MG63 (cell line): Measurements from ENCODE around the gene PRKN. TPM values are rescaled to one million over a fixed set of nuclear protein-coding genes. Genes with fewer than 3 reads are reported as not detected.

ENCODE experiments used
- DNase-seq: peaks from one replicate; pipeline ENCODE4 v3.0.0-alpha.2; 2020
- H3K27me3 ChIP-seq: fragments of 250-450 bp; sonication (Bioruptor Pico); 2 replicates; pipeline ENCODE4 v1.5.1; 2020; ENCODE audit warnings: mild to moderate bottlenecking, moderate library complexity
- H3K36me3 ChIP-seq: fragments of 250-450 bp; sonication (Bioruptor Pico); 2 replicates; pipeline ENCODE4 v1.5.1; 2020; ENCODE audit warnings: mild to moderate bottlenecking, moderate library complexity
- H3K4me3 ChIP-seq: fragments of 250-450 bp; sonication (Bioruptor Pico); 2 replicates; pipeline ENCODE4 v1.5.1; 2020; ENCODE audit warnings: mild to moderate bottlenecking, moderate library complexity
- H3K9me3 ChIP-seq: fragments of 250-450 bp; sonication (Bioruptor Pico); 2 replicates; pipeline ENCODE4 v1.5.1; 2020; ENCODE audit warnings: mild to moderate bottlenecking, moderate library complexity
- total RNA-seq: library from RNA; depleted of rRNA; stranded (reverse); fragments of >200 nt; shearing (Covaris generic); gene quantifications from 2 replicates; pipeline ENCODE4 v1.2.3, GENCODE V29; 2014; ENCODE audit warnings: low replicate concordance

Gene PRKN
- total RNA-seq, 1 experiment from 2014 or later, result not detected

DNA sequence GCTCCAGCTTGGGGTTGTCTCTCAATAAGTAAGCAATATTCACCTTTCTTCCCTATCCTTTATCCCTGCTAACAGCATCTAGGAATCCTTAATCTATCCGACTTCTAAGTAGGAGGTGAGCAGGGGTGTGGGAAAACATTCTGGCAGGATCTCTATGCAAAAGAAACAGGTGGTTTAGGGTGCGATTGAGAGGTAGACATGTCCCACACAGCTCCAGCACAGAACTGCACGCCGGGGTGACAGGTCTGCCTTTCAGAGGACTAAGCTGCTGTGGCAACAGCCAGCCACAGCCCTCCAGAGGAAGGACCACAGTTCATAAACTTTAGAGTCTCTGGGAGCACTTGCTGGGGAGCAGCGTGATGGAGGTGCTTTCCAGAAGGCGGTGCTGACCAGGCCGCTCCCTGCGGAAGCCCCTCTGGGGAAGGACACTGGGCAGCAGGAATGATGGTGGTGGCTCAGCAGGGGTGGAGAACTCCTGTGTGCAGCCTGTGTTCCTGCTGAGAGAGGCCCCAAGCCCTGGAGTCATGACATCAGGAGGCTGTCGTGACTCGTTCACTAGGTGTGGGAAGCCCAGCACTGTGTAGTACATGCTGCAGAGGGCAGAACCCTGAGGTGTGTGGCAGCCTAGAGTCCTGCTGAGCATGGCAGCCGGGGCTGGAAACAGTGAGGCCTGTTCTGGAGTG, 509.6 kb downstream of the PRKN start:
- no peaks in the 10 kb centered on the region for H3K27me3 ChIP-seq
- no peak for DNase-seq
- H3K4me3 ChIP-seq, result no peak overlapping the region
- H3K36me3 ChIP-seq, result no peaks in the 10 kb centered on the region
- no peaks in the 10 kb centered on the region for H3K9me3 ChIP-seq

DNA sequence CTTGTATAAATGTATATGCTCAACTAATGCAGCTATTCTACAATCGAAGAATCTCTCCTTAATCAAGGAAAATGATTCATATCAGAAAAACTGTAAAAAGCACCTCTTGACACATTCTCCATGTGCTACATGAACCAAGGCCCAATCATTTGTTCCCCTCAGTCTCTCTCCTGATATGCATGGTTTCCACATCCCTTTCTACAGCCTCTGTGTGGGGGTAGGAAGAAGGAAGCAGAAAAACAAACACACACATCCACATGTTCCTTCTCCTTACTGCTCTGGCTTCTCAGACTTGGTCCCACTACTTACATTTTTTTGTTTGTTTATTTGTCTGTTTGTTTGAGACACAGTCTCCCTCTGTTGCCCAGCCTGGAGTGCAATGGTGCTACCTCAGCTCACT, 510.5 kb downstream of the PRKN start:
- Histone ChIP-seq H3K27me3 (no peaks in the 10 kb centered on the region), H3K36me3 (no peaks in the 10 kb centered on the region), H3K9me3 (no peaks in the 10 kb centered on the region), H3K4me3 (no peak overlapping the region)
- DNase-seq, result no peak

DNA sequence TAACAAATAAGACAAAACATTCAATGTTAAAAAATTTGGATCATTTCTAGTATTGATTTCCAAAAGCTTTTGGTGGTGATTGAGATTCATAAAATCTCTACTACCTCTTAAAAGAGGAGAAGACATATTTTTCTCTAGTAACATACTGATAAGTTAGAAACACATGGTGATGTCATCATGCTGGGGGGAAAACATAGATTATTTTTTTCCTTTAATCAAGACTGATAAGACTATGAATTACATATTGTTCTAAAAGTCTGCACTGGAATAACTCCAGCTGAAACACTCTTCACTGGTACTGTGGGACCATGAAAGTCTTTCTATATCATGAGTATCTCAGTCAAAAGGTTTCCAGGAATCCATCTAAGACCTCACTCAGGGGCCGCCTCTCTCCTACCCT, 515.8 kb downstream of the PRKN start:
- Histone ChIP-seq H3K27me3 (no peaks in the 10 kb centered on the region), H3K36me3 (no peaks in the 10 kb centered on the region)
- DNase-seq, result no peak

DNA sequence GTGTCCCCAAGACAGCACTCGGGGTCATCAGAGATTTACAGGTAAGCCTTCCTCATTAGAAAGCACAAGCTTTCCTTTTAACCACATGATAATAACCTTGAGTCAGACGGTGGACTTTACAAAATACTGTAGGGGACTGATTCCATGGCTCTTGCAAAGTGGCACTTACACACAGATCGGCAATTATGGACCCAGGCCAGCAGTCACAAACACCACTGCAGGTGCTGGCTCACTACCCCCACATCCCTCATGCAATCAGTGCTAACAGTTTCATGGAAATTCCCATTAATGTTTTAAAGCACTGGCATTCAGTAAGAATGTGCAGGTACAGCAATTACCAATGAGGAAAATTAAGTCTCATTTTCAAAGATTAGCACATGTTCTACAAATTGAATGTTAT, 516.5 kb downstream of the PRKN start:
- no peak overlapping the region for H3K4me3 ChIP-seq
- no peak for DNase-seq
- no peaks in the 10 kb centered on the region for H3K9me3 ChIP-seq
- H3K36me3 ChIP-seq, result no peaks in the 10 kb centered on the region
- H3K27me3 ChIP-seq, result no peaks in the 10 kb centered on the region

More for the DNA sequence above, 515.8 kb downstream of the PRKN start:
- Histone ChIP-seq H3K4me3 (no peak overlapping the region), H3K9me3 (no peaks in the 10 kb centered on the region)

DNA sequence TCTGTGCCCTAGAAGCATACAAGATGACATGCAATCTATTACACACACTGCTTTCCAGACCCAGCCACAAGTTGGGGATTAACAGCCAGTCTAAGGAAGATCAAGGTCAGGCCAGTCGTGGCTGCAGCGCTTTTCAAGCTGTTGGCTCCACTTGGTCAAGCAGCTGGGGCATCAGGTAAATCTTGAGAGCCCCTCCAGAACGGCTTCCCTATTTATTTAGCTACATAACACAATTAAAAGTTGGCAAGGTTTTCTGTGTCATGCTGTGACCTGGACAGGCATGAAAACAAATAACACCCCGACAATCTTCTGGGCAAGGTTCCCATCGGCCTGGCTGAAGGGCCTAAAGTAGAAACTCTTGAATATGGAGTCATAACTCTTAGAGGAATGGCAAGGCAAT, 524.3 kb downstream of the PRKN start:
- H3K27me3 ChIP-seq, result no peaks in the 10 kb centered on the region
- H3K4me3 ChIP-seq, result no peak overlapping the region
- no peaks in the 10 kb centered on the region for H3K36me3 ChIP-seq
- no peaks in the 10 kb centered on the region for H3K9me3 ChIP-seq
- DNase-seq, result no peak

DNA sequence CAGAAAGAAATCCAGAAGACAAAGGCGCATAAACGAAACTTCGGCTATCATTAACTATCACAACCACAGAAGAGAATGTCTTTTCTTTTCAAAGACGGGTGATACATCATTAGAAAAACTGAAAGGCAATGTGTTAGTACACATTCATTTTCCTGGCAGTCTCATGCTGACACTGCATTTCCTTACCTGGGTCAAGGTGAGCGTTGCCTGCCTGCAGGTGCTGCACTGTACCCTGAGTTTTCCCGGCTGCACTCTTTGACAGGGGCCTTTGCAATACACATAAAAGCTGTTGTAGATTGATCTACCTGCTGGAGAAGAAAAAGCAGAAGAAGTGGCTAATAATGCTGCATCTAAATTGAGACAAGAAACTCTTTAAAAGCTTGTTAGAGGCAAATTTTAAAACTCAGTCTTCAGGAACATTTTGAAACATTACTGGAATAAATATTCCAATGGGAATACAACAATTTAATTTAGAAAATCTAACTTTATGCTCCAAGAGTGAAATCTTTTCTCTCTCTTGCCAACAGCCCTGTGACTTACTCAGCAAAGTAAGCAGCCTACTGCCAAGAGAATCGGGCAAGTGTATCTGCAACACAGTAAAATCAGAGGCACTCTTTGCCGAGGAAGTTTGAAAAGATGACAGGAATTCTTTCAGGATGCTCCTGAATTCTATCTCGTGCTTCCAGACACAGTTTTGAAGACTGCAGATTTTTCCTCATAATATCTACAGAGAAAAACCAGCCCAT, 526.4 kb downstream of the PRKN start:
- Histone ChIP-seq H3K36me3 (no peaks in the 10 kb centered on the region), H3K4me3 (no peak overlapping the region), H3K9me3 (no peaks in the 10 kb centered on the region), H3K27me3 (no peaks in the 10 kb centered on the region)
- no peak for DNase-seq

DNA sequence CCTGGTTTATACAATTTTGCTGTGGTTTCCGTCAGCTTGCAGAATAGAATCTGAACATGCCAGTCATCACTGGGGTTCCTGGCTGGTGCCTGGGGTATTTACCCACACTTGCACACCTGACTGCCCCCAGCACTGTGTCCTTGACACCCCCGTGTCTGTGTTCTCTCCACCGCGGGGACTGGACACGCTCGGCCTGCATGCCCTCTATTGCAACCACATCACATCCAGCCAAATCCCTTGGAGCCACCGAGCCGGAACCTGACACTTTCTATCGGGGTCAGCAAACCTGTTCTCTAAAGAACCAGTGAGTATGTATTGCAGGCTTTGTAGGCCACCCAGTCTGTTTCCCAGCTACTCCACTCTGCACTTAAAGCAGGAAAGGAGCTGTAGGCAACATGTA, 527.5 kb downstream of the PRKN start:
- DNase-seq, result no peak
- no peak overlapping the region for H3K4me3 ChIP-seq

DNA sequence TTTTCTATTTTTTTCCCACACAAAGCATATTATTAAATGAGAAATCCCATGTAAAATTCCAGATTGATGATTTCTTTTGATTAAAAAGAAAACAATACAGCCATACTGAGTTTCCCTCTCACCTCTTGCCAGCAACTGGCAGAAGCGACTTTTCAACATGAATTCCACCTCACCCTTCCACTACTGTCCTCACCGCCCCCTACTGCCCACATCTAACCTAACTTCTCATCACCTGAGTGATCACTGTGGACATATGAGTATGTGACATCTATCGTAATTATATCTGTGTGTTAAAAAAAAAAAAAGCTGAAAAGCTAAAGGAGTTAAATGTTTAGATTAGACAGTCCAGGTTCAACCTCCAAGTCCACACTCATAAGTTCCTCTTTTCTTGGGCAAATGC, 528.6 kb downstream of the PRKN start:
- Histone ChIP-seq H3K4me3 (no peak overlapping the region), H3K27me3 (no peaks in the 10 kb centered on the region), H3K9me3 (no peaks in the 10 kb centered on the region), H3K36me3 (no peaks in the 10 kb centered on the region)
- DNase-seq, result no peak

More for the DNA sequence above, 527.5 kb downstream of the PRKN start:
- no peaks in the 10 kb centered on the region for H3K36me3 ChIP-seq
- H3K27me3 ChIP-seq, result no peaks in the 10 kb centered on the region
- H3K9me3 ChIP-seq, result no peaks in the 10 kb centered on the region

DNA sequence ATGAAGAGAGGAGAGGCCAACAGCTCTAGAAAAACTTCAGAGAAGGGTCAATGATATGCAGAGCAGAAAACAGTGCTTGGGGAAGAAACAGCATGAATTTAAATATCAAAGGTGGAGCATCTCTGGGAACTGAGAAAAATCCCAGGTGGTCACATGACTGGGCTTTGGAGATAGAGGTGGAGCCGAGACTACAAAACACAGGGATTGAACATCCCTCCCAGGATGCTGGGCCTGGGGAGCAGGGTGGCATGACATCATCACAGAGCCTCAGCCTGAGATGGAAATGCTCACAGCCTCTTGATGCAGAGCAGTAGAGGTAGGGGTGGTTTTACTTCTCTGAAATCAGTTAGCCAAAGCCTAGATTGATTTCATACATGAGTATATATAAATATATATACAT, 529.5 kb downstream of the PRKN start:
- Histone ChIP-seq H3K9me3 (no peaks in the 10 kb centered on the region), H3K27me3 (no peaks in the 10 kb centered on the region), H3K4me3 (no peak overlapping the region), H3K36me3 (no peaks in the 10 kb centered on the region)
- DNase-seq, result no peak

DNA sequence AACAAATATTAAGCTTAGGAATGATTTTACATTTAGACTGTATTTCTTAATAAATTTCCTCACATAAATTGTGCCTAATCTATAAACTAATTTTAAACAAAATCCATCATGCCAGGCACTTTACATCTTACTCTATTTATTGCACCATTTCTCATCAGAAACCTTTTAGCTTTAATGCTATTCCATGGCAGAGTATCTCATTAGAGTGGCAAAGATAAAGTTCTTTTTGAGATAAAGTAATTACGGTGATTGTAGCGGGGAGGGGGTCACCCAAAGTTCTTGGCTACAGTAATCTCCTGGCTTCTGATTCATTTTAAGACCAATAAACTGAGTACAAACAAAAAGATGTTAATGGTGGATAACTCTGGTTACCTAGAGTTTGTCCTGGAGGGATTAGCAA, 532.1 kb downstream of the PRKN start:
- H3K4me3 ChIP-seq, result no peak overlapping the region
- no peaks in the 10 kb centered on the region for H3K9me3 ChIP-seq
- no peak for DNase-seq
- H3K27me3 ChIP-seq, result no peaks in the 10 kb centered on the region
- no peaks in the 10 kb centered on the region for H3K36me3 ChIP-seq

DNA sequence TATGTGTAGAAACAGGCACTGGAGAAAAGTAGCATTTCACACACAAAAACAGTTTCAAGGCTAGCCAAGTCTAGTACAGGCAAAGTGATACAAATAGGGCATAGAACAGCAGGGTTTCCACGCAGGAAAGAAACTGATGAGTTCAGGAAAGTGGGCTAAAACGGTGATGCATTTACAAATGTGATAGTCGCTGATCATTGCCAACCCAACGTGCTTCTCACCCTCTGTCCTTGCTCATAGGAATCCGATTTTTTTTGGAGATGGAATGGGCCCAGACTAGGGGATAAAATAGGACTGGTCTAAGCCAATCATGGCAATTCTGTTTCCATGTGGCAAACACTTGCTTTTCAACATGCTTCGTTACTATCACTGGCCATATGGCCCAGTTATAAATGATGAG, 536.6 kb downstream of the PRKN start:
- no peak overlapping the region for H3K4me3 ChIP-seq
- H3K36me3 ChIP-seq, result no peaks in the 10 kb centered on the region
- H3K9me3 ChIP-seq, result no peaks in the 10 kb centered on the region
- no peaks in the 10 kb centered on the region for H3K27me3 ChIP-seq
- no peak for DNase-seq

DNA sequence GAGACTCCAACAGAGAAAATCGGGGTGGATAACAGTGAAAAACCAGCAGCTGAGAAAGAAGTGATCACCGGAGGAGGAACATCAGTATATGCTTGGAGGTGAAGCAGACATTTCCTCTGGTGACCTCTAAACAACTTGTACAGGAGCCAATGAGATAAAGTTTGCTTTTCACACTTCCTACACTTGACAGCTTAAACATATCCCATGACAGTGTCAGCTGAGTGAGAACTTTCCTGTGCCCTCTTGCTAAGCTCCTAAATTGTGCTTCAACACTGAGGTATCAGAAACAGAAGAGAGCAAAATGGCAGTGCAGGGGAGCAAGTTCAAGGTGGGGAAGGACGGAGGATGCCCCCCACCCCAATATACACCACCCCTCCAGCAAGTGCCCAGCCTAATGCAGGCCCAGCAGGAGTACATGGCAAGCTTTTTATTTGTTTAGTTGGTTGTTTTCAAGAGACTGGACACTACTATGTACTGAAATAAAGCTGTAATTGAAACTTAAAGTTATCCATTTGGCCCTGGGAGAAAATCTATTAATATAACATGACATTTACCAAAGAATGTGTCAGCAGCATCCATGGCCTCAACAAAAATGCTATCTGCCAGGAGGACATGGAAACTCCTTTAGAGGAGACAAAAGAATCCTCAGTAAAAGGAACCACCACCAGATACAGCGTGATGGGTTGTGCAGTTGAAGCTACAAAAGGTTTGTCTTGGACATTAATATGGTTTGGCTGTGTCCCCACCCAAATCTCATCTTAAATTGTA, 540.2 kb downstream of the PRKN start:
- no peak for DNase-seq
- Histone ChIP-seq H3K27me3 (no peaks in the 10 kb centered on the region), H3K4me3 (no peak overlapping the region), H3K9me3 (no peaks in the 10 kb centered on the region), H3K36me3 (no peaks in the 10 kb centered on the region)

DNA sequence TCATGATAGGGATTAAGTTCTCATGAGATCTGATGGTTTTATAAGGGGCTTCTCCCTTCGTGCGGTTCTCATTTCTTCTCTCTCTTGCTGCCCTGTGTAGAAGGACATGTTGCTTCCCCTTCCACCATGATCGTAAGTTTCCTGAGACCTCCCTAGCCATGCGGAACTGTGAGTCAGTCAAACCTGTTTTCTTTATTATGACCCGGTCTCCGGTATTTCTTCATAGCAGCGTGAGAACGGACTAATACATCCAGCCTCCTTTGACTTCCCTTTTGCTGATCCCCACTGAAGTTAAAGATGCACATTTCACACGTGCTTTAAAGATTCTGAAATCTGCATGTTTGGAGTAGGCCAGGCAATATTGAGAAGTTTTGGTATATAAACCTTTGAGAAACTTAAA, 543.1 kb downstream of the PRKN start:
- Histone ChIP-seq H3K9me3 (no peaks in the 10 kb centered on the region), H3K27me3 (no peaks in the 10 kb centered on the region), H3K4me3 (no peak overlapping the region), H3K36me3 (no peaks in the 10 kb centered on the region)
- no peak for DNase-seq

DNA sequence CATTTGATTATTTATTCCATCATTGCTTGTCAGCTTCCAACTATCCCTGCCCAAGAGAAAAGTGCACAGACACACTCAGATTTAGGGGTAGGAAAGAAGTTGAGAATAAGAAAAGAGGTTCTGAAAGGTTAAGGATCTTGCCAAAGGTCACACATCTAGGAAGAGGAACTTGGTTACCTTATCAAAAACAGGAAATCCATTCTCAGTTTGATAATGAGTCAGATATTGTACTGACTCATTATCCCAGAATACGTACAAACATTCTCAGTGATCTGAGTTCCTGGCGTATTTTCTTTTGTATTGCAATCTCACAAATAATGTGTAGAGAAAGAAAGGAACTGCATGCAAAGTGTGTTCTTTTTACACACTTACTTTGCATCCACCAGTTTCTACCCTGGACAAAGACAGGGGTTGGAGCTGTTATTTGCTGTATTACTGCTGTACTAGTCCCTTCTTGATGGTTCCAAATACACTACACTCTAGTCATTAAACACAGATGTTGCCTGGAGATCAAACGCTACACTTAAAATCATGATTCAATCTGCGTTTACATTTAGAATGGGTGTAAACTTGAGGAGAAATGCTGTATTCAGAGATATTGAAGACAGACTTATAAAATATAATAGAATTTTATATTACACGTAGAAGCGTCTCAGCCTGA, 545.7 kb downstream of the PRKN start:
- no peaks in the 10 kb centered on the region for H3K36me3 ChIP-seq
- no peaks in the 10 kb centered on the region for H3K9me3 ChIP-seq
- no peaks in the 10 kb centered on the region for H3K27me3 ChIP-seq
- H3K4me3 ChIP-seq, result no peak overlapping the region
- no peak for DNase-seq

DNA sequence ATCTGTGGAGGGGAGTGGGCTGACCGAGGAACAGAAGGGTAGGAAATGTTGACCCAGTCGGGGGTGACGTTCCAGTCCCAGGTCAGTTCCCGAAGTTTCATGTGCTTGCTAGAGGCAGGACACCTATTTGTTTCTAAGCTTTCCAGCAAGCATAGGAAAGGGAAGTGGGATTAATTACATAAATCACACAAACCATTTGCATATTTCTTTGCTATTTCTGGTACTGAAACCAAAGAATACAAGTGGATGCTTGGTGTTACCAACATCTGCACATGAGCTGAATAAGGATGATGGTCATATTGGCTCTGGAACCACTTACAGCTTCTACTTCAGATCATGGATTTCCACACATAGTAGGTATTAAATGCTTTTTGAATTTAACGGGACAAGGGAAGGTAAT, 546.5 kb downstream of the PRKN start:
- Histone ChIP-seq H3K36me3 (no peaks in the 10 kb centered on the region), H3K27me3 (no peaks in the 10 kb centered on the region), H3K4me3 (no peak overlapping the region), H3K9me3 (no peaks in the 10 kb centered on the region)
- no peak for DNase-seq

DNA sequence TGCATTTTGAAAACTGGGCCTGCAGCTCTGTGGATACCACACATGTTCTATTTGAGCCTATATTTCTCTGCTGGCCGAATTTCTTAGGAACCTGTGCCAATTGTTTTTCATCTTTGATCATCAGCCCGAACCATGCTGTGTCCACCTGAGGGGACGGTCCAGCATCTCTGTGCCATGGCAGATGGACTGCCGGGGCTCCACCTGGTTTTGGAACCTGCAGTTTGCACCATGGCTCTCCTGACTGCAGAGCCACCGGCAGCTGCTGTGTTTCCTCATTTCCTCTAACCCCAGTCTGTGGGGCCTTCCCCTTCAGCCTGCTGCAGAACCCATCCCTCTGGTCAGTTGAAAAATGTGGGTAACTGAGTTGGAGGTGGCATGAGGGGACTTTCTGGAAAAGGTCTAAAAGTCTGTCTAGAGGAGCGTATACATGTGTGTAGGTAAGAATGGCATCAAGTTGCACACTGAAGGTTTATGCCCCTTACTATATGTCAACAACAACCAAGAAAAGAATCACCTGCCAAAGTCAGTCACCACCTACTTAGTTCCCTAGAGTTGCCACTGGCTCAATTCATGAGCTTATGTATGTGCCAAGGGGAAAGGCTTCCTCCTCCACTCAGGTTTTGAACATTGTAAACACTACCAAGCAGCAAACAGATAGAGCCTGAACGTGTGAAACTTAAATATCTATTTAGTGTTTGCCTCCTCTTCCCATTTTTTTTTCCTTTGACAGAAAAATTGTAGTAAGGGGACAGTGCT, 548.2 kb downstream of the PRKN start:
- no peak for DNase-seq
- no peaks in the 10 kb centered on the region for H3K27me3 ChIP-seq
- no peak overlapping the region for H3K4me3 ChIP-seq
- no peaks in the 10 kb centered on the region for H3K9me3 ChIP-seq
- H3K36me3 ChIP-seq, result no peaks in the 10 kb centered on the region
